Astrocyte of the spinal cord (primary cell): ENCODE measurements around the gene TCTN2.

ENCODE experiments used
- DNase-seq: peaks from one replicate; pipeline ENCODE4 v3.0.0; 2011; ENCODE audit warnings: low read depth, low spot score
- H3K4me3 ChIP-seq: 2 replicates; pipeline ENCODE4 v1.5.1; 2011; ENCODE audit warnings: low read depth, mild to moderate bottlenecking, low read length, moderate library complexity
- in situ Hi-C: cut with HindIII; loops from 2 replicates; pipeline ENCODE4 v1.10.0; 2017; ENCODE audit warnings: low sequenced_read_pairs
- TF ChIP-seq, protein P1 (sequence below): IDR thresholded peaks from 2 replicates; pipeline ENCODE4 v1.5.1; 2012; ENCODE audit warnings: low read depth, mild to moderate bottlenecking, low read length, inconsistent platforms

Gene TCTN2

DNA sequence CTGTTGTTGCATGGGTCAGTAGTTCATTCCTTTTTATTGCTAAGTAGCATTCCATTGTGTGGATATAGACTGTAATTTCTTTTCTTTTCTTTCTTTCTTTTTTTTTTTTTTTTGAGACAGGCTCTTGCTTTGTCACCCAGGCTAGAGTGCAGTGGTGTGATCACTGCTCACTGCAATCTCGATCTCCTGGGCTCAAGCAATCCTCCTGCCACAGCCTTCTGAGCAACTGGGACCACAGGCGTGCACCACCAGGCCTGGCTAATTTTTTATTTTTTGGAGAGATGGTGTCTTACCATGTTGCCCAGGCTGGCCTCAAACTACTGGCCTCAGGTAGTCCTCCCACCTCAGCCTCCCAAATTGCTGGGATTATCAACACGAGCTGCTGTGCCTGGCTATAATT is 46.4 kb downstream of the TCTN2 start:
- DNase-seq, result no peak
- H3K4me3 ChIP-seq, result no peak overlapping the region
- in situ Hi-C loops, result no loop called here

DNA sequence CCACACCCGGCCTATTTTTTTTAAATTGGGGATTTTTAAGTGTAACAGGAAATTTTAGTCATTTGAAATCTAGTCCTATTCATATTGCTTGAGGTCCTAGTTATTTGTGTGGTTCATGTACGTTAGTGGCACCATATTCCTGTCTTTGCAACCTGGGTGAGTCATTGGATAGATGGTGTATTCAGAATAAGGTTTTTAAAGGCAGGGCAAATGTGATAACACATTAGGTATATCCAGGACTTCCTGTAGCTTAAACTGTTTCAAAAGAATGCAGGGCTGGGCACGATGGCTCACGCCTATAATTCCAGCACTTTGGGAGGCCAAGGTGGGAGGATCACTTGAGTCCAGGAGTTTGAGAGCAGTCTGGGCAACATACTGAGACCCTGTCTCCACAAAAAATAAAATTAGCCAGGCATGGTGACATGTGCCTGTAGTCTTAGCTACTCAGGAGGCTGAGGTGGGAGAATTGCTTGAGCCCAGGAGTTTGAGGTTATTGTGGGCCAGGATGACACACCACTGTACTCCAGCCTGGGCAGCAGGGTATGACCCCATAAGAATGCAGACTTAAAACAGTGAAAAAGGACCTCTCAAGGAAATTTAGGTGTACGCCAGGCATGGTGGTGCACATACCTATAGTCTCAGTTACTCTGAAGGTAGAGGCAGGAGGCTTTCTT is 49.4 kb downstream of the TCTN2 start:
- in situ Hi-C loops, result no loop called here
- no peak for DNase-seq

More for the DNA sequence above, 46.4 kb downstream of the TCTN2 start:
- TF ChIP-seq, protein P1, sequence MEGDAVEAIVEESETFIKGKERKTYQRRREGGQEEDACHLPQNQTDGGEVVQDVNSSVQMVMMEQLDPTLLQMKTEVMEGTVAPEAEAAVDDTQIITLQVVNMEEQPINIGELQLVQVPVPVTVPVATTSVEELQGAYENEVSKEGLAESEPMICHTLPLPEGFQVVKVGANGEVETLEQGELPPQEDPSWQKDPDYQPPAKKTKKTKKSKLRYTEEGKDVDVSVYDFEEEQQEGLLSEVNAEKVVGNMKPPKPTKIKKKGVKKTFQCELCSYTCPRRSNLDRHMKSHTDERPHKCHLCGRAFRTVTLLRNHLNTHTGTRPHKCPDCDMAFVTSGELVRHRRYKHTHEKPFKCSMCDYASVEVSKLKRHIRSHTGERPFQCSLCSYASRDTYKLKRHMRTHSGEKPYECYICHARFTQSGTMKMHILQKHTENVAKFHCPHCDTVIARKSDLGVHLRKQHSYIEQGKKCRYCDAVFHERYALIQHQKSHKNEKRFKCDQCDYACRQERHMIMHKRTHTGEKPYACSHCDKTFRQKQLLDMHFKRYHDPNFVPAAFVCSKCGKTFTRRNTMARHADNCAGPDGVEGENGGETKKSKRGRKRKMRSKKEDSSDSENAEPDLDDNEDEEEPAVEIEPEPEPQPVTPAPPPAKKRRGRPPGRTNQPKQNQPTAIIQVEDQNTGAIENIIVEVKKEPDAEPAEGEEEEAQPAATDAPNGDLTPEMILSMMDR, result no peak

DNA sequence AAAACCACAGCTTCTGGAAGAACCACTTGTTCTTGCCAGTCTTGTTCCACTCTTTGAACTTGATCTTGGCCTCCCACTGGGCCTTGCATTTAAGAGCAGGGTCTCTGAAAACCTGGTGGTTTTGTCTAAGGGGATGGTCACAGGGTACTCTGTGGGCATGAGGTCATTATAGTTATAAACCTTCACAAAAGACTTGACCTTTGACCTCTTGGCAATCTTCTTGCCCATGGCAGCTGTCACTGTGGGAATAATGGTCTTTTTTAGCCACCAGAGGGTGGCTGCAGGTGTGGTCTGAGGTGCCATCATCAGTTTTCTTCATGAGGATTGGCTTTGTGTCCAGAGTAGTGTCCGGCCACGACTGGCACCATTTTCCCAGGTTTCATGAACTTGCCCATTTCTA is 50.3 kb downstream of the TCTN2 start:
- TF ChIP-seq, protein P1, result no peak
- H3K4me3 ChIP-seq, result no peak overlapping the region
- in situ Hi-C loops, result no loop called here
- no peak for DNase-seq

More for the DNA sequence above, 49.4 kb downstream of the TCTN2 start:
- TF ChIP-seq, protein P1, result no peak
- H3K4me3 ChIP-seq, result no peak overlapping the region

DNA sequence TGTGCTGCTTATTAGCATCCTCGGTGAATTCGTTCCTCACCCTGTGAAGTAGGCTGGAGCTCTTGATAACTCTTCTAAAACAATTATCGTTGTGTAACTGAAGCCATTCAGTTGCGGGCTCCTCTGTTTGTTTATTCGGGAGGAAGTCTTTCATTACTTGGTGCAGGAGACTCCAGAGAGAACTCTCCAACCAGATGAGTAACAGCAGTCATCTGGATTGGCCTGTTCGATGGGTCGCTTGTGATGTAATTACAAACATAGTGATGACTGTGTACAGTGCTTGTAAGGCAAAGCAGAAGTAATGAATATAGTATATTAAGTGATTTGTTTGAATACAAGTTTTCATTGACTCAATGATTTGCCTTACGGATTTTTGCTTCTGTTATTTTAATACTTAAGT is 52.1 kb downstream of the TCTN2 start:
- TF ChIP-seq, protein P1, result no peak
- no peak for DNase-seq
- in situ Hi-C loops, result no loop called here
- no peak overlapping the region for H3K4me3 ChIP-seq

DNA sequence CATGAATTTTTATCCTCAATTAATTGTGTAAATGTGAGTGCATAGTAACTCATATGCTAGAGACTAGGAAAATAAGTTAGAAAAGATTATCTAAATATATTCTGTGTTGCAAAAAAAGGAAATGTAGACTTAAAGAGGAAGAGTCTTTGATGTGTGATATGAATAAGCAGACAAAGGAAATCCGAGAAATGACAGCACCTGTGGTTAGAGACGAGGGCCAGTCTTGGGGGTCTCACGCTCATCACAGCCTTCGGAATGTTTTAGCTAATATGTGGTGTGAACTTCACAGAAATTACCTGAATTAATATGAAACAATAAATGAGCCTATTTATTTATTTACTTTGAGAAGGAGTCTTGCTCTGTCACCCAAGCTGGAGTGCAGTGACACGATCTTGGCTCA is 52.9 kb downstream of the TCTN2 start:
- in situ Hi-C loops, result no loop called here
- DNase-seq, result no peak
- H3K4me3 ChIP-seq, result no peak overlapping the region
- TF ChIP-seq, protein P1, result no peak

DNA sequence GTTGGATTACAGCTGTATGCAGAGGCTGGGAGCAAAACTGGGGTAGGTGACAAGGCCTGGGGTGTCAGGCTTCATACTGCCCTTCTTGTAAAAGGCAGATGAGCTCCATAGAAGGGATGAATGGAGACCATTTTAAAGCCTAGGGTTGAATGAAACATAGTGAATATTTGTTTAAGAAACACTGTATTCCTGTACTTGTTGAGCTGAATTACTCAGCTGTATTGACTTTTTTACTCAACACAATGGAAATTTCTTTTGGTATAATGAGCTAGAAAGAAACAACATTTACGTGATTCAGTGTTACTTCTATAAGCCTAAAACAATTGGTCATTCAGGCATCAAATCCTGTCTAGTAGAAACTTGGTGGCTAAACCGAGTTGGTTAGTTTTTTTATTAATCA is 55.3 kb downstream of the TCTN2 start:
- TF ChIP-seq, protein P1, result no peak
- no peak for DNase-seq
- H3K4me3 ChIP-seq, result no peak overlapping the region
- in situ Hi-C loops, result no loop called here
